WTC11 (cell line): ENCODE results near the gene BEST4. TPM values are rescaled to one million over a fixed set of nuclear protein-coding genes. Genes with fewer than 3 reads are reported as not detected.

Experiments
- ATAC-seq: fragments of 200-7000 bp; cut with Tn5 transposase; 2 replicates; pipeline ENCODE4 v1.10.0; 2021; ENCODE audit warnings: mild to moderate bottlenecking, moderate library complexity
- CTCF ChIA-PET: fragments of 300-600 bp; sonication (Branson Sonifier 250); formaldehyde crosslinking; loops from one replicate; lab custom pipeline; 2021; ENCODE audit warnings: antibody characterized with exemption; lab: Charles Lee
- POLR2A ChIA-PET: fragments of 350-600 bp; sonication (Branson Sonifier 250); formaldehyde crosslinking; loops from one replicate; lab custom pipeline; 2021; ENCODE audit warnings: antibody characterized with exemption; lab: Charles Lee
- DNase-seq: peaks from one replicate; pipeline ENCODE4 v3.0.0; 2021; ENCODE audit warnings: low spot score
- H3K27ac Mint-ChIP-seq: 2 replicates; pipeline ENCODE4 v1.8.0; 2021; ENCODE audit warnings: mixed read lengths
- H3K27me3 Mint-ChIP-seq: 2 replicates; pipeline ENCODE4 v1.8.0; 2021; ENCODE audit warnings: low read depth, mild to moderate bottlenecking, moderate library complexity, mixed read lengths
- H3K36me3 Mint-ChIP-seq: 2 replicates; pipeline ENCODE4 v1.8.0; 2021; ENCODE audit warnings: mixed read lengths
- H3K4me1 Mint-ChIP-seq: 2 replicates; pipeline ENCODE4 v1.8.0; 2022; ENCODE audit warnings: mixed read lengths
- H3K4me3 Mint-ChIP-seq: 2 replicates; pipeline ENCODE4 v1.8.0; 2021; ENCODE audit warnings: mild to moderate bottlenecking, moderate library complexity, mixed read lengths
- H3K9me3 Mint-ChIP-seq: 2 replicates; pipeline ENCODE4 v1.8.0; 2021; ENCODE audit warnings: mixed read lengths
- ATF1 ChIP-seq: sonication (generic); formaldehyde crosslinking; IDR thresholded peaks from 2 replicates; pipeline ENCODE4 v1.8.1; 2023; ENCODE audit warnings: mild to moderate bottlenecking, moderate library complexity, missing genetic modification reagents
- CBFB ChIP-seq: sonication (generic); formaldehyde crosslinking; IDR thresholded peaks from 2 replicates; pipeline ENCODE4 v1.8.1; 2022; ENCODE audit warnings: mild to moderate bottlenecking, low read depth, missing genetic modification reagents
- ETV6 ChIP-seq: sonication (generic); formaldehyde crosslinking; IDR thresholded peaks from 2 replicates; pipeline ENCODE4 v1.8.1; 2022; ENCODE audit warnings: mild to moderate bottlenecking, missing genetic modification reagents
- GRHL2 ChIP-seq: fragments of 250-450 bp; sonication (Bioruptor Pico); IDR thresholded peaks from 2 replicates; pipeline ENCODE4 v1.8.0; 2022; ENCODE audit warnings: mild to moderate bottlenecking, moderate library complexity; ENCODE audit not compliant: insufficient replicate concordance, severe bottlenecking
- HMGA2 ChIP-seq: fragments of 250-450 bp; sonication (Bioruptor Pico); IDR thresholded peaks from 2 replicates; pipeline ENCODE4 v1.4.0; 2021; ENCODE audit warnings: mild to moderate bottlenecking, moderate library complexity
- JAZF1 ChIP-seq: fragments of 250-450 bp; sonication (Bioruptor Pico); IDR thresholded peaks from 2 replicates; pipeline ENCODE4 v1.9.0; 2021; ENCODE audit warnings: moderate library complexity, mild to moderate bottlenecking, inconsistent platforms
- MXD4 ChIP-seq: fragments of 250-450 bp; sonication (Bioruptor Pico); IDR thresholded peaks from 2 replicates; pipeline ENCODE4 v1.8.0; 2021; ENCODE audit warnings: mild to moderate bottlenecking, moderate library complexity, borderline replicate concordance
- NFE2L1 ChIP-seq: sonication (generic); formaldehyde crosslinking; IDR thresholded peaks from 2 replicates; pipeline ENCODE4 v1.8.1; 2023; ENCODE audit warnings: missing genetic modification reagents
- PRRX2 ChIP-seq: fragments of 250-450 bp; sonication (Bioruptor Pico); IDR thresholded peaks from 2 replicates; pipeline ENCODE4 v1.8.0; 2021; ENCODE audit warnings: mild to moderate bottlenecking
- SOX15 ChIP-seq: fragments of 250-450 bp; sonication (Bioruptor Pico); IDR thresholded peaks from 2 replicates; pipeline ENCODE4 v1.9.0; 2021; ENCODE audit warnings: mild to moderate bottlenecking
- ZNF138 ChIP-seq: sonication (generic); formaldehyde crosslinking; conservative IDR thresholded peaks from 2 replicates; pipeline ENCODE4 v1.8.1; 2022; ENCODE audit warnings: mild to moderate bottlenecking, moderate library complexity, missing genetic modification reagents
- ZNF423 ChIP-seq: fragments of 250-450 bp; sonication (Bioruptor Pico); IDR thresholded peaks from 2 replicates; pipeline ENCODE4 v2.1.2; 2022; ENCODE audit warnings: mild to moderate bottlenecking, moderate library complexity
- total RNA-seq: library from RNA; stranded (reverse); gene quantifications from 3 replicates; pipeline ENCODE4 v1.2.3, GENCODE V29; 2021
- TF ChIP-seq, protein P1 (sequence below): sonication (generic); formaldehyde crosslinking; IDR thresholded peaks from 2 replicates; pipeline ENCODE4 v1.8.0; 2022; ENCODE audit warnings: missing genetic modification reagents
- TF ChIP-seq, protein P2 (sequence below): sonication (generic); formaldehyde crosslinking; IDR thresholded peaks from 2 replicates; pipeline ENCODE4 v1.8.1; 2022; ENCODE audit warnings: mild to moderate bottlenecking, missing genetic modification reagents, moderate library complexity, borderline replicate concordance
- TF ChIP-seq, protein P3 (sequence below): sonication (generic); formaldehyde crosslinking; IDR thresholded peaks from 2 replicates; pipeline ENCODE4 v1.8.1; 2023; ENCODE audit warnings: mild to moderate bottlenecking, missing genetic modification reagents, moderate library complexity
- TF ChIP-seq, protein P4 (sequence below): sonication (generic); formaldehyde crosslinking; conservative IDR thresholded peaks from 2 replicates; pipeline ENCODE4 v1.8.1; 2023; ENCODE audit warnings: mild to moderate bottlenecking, low read depth, missing genetic modification reagents, moderate library complexity
- TF ChIP-seq, protein P5 (sequence below): fragments of 250-450 bp; sonication (Bioruptor Pico); conservative IDR thresholded peaks from 2 replicates; pipeline ENCODE4 v1.9.0; 2021; ENCODE audit warnings: mild to moderate bottlenecking
- TF ChIP-seq, protein P6 (sequence below): fragments of 250-450 bp; sonication (Bioruptor Pico); IDR thresholded peaks from 2 replicates; pipeline ENCODE4 v1.9.0; 2021; ENCODE audit warnings: mild to moderate bottlenecking
- TF ChIP-seq, protein P7 (sequence below): sonication (generic); formaldehyde crosslinking; IDR thresholded peaks from 2 replicates; pipeline ENCODE4 v1.8.1; 2023; ENCODE audit warnings: mild to moderate bottlenecking, missing genetic modification reagents, borderline replicate concordance

The BEST4 gene
- total RNA-seq, 1 experiment from 2014 or later: 1.6 TPM

DNA sequence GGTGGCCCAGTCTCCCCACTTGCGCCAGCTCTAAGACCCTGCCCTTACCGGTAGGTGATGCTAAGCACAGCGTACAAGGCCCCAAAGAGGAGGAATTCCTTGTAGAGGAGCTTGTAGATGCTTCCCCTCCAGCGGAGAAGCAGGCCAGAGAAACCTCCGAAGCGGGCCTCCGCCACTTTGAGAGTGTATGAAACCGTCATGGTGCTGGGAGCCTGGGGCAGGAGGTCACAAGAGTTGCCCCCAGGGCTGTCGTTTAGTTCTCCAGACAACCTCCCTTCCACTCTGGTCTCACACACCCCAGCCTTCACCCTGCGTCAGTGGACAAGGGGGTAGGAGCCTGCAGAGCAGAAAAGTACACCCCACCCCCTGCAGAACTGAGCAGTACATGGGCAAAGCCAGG is 464 bp downstream of the BEST4 start:
- ChIA-PET CTCF (interaction anchor here (0.8 to 3.7 kb wide), 10 partner anchors 12 to 516 kb away, joined by 3 to 20 read pairs (median 4); partner anchors contain the start of genes BTBD19, DYNLT4, HECTD3 and PLK3), POLR2A (interaction anchor here (0.6 to 1.9 kb wide), 4 partner anchors 12 to 211 kb away, joined by 4 to 10 read pairs (median 8); no protein-coding TSS in a partner anchor)
- ATAC-seq: no peak
- Mint-ChIP-seq H3K27ac (no peak overlapping the region), H3K36me3 (no peaks in the 10 kb centered on the region), H3K9me3 (no peaks in the 10 kb centered on the region)
- no peak for DNase-seq
- TF ChIP-seq, protein P1, sequence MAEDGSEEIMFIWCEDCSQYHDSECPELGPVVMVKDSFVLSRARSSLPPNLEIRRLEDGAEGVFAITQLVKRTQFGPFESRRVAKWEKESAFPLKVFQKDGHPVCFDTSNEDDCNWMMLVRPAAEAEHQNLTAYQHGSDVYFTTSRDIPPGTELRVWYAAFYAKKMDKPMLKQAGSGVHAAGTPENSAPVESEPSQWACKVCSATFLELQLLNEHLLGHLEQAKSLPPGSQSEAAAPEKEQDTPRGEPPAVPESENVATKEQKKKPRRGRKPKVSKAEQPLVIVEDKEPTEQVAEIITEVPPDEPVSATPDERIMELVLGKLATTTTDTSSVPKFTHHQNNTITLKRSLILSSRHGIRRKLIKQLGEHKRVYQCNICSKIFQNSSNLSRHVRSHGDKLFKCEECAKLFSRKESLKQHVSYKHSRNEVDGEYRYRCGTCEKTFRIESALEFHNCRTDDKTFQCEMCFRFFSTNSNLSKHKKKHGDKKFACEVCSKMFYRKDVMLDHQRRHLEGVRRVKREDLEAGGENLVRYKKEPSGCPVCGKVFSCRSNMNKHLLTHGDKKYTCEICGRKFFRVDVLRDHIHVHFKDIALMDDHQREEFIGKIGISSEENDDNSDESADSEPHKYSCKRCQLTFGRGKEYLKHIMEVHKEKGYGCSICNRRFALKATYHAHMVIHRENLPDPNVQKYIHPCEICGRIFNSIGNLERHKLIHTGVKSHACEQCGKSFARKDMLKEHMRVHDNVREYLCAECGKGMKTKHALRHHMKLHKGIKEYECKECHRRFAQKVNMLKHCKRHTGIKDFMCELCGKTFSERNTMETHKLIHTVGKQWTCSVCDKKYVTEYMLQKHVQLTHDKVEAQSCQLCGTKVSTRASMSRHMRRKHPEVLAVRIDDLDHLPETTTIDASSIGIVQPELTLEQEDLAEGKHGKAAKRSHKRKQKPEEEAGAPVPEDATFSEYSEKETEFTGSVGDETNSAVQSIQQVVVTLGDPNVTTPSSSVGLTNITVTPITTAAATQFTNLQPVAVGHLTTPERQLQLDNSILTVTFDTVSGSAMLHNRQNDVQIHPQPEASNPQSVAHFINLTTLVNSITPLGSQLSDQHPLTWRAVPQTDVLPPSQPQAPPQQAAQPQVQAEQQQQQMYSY (CRISPR knock-in tag): no peak
- TF ChIP-seq, protein P2, sequence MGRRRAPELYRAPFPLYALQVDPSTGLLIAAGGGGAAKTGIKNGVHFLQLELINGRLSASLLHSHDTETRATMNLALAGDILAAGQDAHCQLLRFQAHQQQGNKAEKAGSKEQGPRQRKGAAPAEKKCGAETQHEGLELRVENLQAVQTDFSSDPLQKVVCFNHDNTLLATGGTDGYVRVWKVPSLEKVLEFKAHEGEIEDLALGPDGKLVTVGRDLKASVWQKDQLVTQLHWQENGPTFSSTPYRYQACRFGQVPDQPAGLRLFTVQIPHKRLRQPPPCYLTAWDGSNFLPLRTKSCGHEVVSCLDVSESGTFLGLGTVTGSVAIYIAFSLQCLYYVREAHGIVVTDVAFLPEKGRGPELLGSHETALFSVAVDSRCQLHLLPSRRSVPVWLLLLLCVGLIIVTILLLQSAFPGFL (CRISPR knock-in tag): no peak
- TF ChIP-seq JAZF1: no peak
- TF ChIP-seq, protein P3, sequence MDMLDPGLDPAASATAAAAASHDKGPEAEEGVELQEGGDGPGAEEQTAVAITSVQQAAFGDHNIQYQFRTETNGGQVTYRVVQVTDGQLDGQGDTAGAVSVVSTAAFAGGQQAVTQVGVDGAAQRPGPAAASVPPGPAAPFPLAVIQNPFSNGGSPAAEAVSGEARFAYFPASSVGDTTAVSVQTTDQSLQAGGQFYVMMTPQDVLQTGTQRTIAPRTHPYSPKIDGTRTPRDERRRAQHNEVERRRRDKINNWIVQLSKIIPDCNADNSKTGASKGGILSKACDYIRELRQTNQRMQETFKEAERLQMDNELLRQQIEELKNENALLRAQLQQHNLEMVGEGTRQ (CRISPR knock-in tag): no peak
- TF ChIP-seq ATF1: no peak
- no peak for TF ChIP-seq NFE2L1 (CRISPR knock-in tag)
- no peak for TF ChIP-seq ZNF138 (CRISPR knock-in tag)
- no peak for TF ChIP-seq PRRX2 (CRISPR knock-in tag)
- no peak for TF ChIP-seq HMGA2 (CRISPR knock-in tag)
- TF ChIP-seq CBFB (CRISPR knock-in tag): no peak
- TF ChIP-seq, protein P4, sequence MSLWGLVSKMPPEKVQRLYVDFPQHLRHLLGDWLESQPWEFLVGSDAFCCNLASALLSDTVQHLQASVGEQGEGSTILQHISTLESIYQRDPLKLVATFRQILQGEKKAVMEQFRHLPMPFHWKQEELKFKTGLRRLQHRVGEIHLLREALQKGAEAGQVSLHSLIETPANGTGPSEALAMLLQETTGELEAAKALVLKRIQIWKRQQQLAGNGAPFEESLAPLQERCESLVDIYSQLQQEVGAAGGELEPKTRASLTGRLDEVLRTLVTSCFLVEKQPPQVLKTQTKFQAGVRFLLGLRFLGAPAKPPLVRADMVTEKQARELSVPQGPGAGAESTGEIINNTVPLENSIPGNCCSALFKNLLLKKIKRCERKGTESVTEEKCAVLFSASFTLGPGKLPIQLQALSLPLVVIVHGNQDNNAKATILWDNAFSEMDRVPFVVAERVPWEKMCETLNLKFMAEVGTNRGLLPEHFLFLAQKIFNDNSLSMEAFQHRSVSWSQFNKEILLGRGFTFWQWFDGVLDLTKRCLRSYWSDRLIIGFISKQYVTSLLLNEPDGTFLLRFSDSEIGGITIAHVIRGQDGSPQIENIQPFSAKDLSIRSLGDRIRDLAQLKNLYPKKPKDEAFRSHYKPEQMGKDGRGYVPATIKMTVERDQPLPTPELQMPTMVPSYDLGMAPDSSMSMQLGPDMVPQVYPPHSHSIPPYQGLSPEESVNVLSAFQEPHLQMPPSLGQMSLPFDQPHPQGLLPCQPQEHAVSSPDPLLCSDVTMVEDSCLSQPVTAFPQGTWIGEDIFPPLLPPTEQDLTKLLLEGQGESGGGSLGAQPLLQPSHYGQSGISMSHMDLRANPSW (CRISPR knock-in tag): no peak
- no peak for TF ChIP-seq ZNF423 (CRISPR knock-in tag)
- no peak for TF ChIP-seq ETV6
- TF ChIP-seq SOX15 (CRISPR knock-in tag): no peak
- TF ChIP-seq, protein P5, sequence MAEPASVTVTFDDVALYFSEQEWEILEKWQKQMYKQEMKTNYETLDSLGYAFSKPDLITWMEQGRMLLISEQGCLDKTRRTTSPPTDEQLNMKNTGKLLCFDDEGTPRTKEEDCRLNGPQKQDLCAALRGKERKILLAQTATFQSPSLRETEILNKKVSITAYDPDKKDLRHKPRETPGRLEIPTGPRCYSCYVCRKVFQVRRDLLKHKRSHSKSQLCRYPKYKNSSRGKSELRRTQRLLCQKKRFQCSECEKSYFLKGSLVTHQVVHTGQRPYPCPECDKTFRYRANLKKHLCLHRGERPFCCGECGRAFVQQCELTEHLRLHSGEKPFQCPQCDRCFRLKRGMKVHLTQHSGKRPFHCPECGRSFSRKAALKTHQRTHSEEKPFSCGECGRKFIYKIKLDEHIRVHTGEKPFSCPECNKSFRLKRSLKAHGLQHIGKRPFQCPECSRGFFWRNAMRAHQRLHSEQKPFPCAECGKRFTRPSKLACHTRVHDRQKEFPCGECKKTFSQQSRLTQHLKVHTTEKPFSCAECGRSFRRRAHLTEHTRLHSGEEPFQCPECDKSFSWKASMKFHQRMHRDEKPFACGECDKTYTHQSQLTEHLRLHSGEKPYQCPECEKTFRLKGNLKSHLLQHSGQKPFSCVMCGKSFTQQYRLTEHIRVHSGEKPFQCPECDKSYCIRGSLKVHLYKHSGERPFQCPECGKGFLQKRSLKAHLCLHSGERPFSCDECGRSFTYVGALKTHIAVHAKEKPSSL (CRISPR knock-in tag): no peak
- TF ChIP-seq, protein P6, sequence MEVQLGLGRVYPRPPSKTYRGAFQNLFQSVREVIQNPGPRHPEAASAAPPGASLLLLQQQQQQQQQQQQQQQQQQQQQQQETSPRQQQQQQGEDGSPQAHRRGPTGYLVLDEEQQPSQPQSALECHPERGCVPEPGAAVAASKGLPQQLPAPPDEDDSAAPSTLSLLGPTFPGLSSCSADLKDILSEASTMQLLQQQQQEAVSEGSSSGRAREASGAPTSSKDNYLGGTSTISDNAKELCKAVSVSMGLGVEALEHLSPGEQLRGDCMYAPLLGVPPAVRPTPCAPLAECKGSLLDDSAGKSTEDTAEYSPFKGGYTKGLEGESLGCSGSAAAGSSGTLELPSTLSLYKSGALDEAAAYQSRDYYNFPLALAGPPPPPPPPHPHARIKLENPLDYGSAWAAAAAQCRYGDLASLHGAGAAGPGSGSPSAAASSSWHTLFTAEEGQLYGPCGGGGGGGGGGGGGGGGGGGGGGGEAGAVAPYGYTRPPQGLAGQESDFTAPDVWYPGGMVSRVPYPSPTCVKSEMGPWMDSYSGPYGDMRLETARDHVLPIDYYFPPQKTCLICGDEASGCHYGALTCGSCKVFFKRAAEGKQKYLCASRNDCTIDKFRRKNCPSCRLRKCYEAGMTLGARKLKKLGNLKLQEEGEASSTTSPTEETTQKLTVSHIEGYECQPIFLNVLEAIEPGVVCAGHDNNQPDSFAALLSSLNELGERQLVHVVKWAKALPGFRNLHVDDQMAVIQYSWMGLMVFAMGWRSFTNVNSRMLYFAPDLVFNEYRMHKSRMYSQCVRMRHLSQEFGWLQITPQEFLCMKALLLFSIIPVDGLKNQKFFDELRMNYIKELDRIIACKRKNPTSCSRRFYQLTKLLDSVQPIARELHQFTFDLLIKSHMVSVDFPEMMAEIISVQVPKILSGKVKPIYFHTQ: no peak
- TF ChIP-seq MXD4 (CRISPR knock-in tag): no peak
- TF ChIP-seq GRHL2 (CRISPR knock-in tag): no peak
- TF ChIP-seq, protein P7, sequence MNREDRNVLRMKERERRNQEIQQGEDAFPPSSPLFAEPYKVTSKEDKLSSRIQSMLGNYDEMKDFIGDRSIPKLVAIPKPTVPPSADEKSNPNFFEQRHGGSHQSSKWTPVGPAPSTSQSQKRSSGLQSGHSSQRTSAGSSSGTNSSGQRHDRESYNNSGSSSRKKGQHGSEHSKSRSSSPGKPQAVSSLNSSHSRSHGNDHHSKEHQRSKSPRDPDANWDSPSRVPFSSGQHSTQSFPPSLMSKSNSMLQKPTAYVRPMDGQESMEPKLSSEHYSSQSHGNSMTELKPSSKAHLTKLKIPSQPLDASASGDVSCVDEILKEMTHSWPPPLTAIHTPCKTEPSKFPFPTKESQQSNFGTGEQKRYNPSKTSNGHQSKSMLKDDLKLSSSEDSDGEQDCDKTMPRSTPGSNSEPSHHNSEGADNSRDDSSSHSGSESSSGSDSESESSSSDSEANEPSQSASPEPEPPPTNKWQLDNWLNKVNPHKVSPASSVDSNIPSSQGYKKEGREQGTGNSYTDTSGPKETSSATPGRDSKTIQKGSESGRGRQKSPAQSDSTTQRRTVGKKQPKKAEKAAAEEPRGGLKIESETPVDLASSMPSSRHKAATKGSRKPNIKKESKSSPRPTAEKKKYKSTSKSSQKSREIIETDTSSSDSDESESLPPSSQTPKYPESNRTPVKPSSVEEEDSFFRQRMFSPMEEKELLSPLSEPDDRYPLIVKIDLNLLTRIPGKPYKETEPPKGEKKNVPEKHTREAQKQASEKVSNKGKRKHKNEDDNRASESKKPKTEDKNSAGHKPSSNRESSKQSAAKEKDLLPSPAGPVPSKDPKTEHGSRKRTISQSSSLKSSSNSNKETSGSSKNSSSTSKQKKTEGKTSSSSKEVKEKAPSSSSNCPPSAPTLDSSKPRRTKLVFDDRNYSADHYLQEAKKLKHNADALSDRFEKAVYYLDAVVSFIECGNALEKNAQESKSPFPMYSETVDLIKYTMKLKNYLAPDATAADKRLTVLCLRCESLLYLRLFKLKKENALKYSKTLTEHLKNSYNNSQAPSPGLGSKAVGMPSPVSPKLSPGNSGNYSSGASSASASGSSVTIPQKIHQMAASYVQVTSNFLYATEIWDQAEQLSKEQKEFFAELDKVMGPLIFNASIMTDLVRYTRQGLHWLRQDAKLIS (CRISPR knock-in tag): no peak
- TF ChIP-seq, all 79 proteins: peak for 0
- peaks cover 12% of the 10 kb centered on the region for H3K27me3 Mint-ChIP-seq
- no peak overlapping the region for H3K4me3 Mint-ChIP-seq
- peaks cover 35% of the 10 kb centered on the region for H3K4me1 Mint-ChIP-seq
